ENCODE measurements around the gene APBA3.
A peak's percentile ranks its signal among the peaks of the same experiment; 100 is the strongest.

The APBA3 gene

DNA sequence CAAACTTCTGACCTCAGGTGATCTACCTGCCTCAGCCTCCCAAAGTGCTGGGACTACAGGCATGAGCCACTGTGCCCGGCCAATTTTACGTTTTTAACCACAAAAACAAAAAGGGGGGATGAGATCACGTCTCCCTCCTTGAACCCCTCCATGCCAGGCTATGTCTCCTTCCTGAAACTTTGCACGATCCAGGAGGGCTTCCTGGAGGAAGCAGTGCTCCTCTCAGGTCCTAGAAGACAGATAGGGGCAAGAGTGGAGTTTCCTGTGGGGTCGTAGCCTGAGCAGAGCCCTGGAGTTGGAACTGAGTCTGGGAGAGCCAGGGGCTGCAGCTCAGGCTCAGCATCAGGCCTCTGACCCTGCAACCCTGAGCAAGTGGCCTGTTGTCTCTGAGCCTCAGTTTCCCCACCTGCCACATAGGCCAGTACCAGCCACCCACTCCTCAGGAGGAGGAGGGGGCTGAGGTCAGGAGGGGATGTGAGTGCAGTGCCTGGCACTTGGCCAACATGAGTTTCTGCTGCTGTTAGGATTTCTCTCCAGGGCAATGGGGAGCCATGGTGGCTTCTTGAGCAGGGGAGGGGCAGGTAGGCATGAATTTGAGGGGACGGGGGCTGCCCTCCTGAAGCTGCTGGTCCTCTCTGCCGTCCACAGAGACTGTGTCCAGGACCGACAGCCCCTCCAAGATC lies 16.0 kb downstream of the APBA3 start:
- no peak for DNase-seq

DNA sequence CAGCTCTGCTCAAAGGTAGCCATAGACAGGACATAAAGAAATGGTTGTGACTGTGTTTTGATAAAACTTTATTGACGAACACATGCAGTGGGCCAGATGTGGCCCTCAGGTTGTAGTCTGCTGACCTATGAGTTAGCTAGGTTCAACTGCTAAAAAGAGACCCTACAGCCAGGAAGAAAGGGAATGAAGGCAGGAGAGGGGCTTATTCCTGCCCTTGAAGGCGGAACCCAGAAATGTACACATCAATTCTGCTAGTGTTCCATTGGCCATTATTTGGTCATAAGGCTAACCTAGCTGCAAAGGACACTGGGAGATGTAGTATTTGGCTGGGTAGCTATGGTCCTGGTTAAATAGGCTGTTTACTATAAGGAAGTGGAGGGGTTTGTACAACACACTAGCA lies 18.0 kb downstream of the APBA3 start:
- peak; percentile 65 for DNase-seq

DNA sequence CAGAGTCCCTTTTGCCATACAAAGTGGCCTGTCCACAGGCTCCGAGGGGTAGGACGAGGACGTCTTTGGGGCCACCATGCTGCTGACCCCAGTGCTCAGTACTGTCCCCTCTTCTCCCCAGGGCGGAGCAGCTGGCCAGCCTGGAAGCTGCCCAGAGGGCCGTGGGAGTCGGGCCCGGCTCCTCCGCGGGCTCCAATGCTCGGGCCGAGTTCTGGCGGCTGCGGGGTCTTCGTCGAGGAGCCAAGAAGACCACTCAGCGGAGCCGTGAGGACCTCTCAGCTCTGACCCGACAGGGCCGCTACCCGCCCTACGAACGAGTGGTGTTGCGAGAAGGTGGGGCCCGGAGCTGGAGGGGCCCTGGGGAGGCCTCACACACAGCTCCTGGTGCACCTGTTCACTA lies 21.1 kb downstream of the APBA3 start:
- no peak for DNase-seq

DNA sequence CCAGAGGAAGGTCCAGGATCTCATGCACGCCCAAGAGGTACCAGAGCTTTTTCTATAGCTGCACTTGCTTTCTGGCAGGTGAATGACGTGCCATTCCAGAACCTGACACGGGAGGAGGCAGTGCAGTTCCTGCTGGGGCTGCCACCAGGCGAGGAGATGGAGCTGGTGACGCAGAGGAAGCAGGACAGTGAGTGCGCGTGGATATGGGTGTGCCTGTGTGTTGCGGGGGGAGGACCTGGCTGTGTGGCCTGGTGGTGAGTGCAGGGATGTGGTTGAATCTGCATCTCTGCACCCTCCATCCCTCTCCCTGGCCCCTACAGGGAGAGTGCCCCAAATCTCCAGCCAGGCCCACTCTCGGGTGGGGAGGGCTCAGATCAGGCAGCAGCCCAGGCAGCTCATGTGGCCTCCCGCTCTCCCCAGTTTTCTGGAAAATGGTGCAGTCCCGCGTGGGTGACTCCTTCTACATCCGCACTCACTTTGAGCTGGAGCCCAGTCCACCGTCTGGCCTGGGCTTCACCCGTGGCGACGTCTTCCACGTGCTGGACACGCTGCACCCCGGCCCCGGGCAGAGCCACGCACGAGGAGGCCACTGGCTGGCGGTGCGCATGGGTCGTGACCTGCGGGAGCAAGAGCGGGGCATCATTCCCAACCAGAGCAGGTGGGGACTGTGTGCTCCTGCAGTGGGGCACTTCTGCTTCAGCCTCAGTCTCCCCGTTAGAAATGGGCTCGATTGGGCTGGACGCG lies 22.8 kb downstream of the APBA3 start:
- no peak for DNase-seq

DNA sequence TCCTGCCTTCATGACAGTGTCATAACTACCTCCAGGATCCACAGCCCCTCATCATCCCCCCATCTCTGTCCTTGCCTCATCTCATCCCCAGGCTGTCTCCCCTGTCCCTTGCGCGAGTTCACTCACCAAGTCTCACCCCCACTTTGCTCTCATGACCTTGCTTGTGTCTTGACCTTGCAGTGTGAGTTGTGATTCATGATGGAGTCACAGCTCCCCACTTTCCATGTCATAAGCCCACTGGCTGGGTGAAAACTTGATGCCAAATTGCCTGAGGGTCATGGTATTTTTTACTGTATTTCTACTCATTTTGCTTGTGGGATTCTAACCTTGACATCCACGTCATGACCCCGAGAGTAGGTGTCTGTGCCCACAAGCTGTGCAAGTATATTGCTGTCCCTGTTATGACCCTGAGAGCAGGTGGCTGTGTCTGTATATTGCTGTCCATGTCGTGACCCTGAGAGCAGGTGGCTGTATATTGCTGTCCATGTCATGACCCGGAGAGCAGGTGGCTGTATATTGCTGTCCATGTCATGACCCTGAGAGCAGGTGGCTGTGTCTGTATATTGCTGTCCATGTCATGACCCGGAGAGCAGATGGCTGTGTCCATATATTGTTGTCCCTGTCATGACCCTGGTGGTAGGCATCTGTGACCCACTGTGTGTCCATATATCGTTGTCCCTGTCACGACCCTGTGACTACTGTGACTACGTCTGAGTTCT lies 23.8 kb downstream of the APBA3 start:
- DNase-seq: no peak

DNA sequence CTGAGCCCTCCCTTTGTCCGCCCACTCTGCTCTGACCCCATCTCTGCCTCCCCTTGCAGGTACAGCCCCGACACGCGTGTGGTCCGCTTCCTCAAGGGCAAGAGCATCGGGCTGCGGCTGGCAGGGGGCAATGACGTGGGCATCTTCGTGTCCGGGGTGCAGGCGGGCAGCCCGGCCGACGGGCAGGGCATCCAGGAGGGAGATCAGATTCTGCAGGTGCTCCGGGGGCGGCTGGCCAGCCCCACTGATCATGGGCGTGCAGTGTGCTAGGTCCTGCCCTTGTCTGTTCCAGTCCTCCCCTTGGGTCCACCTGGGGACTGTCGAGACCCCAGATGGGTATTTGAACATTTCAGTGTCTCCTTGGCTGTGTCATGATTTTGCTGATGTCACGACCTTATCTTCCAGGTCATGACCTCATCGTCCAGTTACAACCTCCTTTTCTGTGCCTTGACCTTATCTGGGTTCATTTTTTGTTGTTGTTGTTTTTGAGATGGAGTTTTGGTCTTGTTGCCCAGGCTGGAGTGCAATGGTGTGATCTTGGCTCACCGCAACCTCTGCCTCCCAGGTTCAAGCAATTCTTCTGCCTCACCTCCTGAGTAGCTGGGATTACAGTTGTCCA lies 25.3 kb downstream of the APBA3 start:
- no peak for DNase-seq

DNA sequence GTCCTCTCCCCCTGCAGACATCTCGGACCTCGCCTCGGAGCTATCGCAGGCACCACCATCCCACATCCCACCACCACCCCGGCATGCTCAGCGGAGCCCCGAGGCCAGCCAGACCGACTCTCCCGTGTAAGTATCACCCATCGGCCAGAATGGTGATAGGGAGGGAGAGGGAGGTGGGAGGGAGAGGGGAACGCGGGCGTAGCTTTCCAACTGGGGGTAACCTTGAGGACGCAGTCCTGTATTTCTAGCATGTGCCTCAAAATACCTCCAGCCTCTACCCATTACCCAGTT lies 27.2 kb downstream of the APBA3 start:
- DNase-seq: no peak

DNA sequence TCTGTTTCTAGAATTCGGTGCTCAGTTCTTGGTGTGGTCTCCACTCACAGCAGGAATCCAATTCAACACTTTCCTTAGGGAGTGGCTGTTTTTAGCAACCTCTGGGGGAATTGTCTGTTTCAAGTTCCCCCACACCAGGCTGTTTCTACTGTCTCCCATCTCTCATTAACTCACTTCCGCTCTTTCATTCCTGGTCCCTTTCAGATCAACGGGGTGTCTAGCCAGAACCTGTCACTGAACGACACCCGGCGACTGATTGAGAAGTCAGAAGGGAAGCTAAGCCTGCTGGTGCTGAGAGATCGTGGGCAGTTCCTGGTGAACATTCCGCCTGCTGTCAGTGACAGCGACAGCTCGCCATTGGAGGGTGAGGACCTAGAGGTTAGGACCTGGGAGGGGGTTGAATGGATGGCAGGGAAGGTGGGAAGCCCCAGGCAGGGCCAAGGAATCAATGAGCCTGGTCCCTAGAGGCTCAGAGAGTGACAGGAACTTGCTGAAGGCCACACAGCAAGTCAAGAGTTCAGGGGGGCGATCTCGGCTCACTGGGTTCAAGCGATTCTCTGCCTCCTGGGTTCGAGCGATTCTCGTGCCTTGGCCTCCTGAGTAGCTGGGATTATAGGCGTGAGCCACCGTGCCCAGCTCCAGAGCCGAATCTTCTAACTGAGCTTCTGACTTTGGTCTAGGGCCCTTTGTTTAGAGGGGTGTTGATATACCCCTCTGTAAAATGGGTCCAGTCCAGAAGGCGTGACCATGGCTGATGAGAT lies 27.8 kb downstream of the APBA3 start:
- no peak for DNase-seq

DNA sequence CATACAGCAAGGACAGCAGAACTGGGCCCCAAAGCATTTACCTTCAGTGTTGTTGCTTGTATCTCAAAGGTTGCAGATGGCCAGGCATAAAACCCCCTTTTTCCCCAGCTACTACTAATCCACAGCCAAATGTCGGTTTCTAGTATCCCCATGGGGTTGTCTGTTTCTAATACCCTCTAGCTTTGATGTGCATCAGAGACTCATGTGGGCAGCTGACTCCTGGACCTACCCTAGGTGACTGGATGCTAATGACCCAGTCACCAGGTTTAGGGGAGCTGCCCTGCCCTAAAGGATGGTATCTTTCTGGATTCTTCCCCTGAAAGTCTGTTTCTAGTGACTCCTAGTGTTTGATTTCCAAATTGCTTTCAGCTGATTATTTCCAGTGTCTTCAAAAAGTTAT lies 29.4 kb downstream of the APBA3 start:
- no peak for DNase-seq

DNA sequence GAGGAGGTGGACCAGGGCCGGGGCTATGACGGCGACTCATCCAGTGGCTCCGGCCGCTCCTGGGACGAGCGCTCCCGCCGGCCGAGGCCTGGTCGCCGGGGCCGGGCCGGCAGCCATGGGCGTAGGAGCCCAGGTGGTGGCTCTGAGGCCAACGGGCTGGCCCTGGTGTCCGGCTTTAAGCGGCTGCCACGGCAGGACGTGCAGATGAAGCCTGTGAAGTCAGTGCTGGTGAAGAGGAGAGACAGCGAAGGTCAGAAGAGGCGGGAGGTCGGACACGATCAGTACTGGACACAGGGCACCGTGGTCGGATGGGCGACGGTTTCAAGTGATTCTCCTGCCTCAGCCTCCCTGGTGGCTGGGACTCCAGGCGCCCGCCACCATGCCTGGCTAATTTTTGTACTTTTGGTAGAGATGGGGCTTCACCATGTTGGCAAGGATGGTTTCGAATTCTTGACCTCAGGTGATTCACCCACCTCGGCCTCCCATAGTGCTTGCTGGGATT lies 31.0 kb downstream of the APBA3 start:
- DNase-seq: no peak

DNA sequence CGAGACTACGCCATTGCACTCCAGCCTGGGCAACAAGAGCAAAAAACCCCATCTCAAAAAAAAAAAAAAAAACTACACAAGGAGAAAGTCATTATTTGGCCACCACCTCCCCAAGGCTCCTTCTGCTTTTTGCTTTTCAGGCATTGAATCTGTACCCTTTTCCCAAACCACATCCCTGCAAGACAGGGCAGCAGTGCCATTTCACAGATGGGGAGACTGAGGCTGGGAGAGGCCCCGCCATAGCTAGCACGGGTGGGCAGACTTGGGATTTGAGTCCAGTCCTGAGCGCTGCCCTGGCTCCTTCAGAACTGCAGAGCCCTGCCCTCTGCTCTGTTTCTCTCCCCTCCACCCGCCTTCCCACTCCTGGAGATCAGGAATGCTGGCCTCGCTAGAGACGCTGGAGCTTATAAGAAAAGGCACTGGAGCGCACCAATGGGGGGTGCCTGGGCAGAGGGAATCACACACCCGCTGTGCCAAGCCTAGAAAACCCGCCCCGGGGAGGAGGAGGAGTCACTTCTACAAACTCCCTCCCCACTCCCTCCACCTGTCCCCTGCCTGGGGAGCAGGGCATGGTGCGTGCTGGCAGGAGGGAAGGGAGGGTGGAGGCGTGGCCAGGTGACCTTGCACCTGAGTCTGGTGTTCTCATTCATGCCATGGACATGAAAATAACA lies 35.7 kb downstream of the APBA3 start:
- DNase-seq: no peak

DNA sequence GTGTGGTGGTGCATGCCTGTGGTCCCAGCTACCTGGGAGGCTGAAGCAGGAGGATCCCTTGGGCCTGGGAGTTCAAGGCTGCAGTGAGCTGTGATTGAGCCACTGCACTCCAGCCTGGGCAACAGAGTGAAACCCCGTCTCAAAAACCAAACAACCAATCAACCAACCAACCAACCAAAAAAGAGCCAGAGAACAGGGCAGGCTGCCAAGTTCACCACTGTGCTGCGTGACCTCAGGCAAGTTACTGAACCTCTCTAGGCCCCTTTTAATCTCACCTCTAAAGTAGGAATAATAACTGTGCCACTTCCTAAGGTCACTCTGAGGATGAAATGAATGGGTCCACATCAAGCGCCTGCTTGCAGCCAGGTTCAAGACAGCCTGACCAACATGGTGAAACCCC lies 36.4 kb downstream of the APBA3 start:
- no peak for DNase-seq

DNA sequence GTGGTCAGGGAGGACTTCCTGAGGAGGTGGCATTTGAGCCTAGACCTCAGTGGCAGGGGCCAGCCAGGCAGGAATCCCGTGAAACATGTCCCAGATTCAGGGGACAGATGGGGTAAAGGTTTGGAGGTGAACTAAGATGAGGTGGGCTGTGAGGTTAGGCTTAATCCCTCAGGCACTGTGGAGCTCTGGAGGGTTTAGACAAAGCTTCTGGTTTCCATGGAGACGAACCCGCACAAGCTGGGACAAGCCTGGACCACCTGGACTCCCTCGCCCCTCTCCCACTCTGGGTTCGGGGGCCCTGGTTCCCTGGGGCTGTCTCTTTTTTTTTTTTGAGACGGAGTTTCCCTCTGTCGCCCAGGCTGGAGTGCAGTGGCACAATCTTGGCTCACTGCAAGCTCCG lies 37.6 kb downstream of the APBA3 start:
- no peak for DNase-seq

DNA sequence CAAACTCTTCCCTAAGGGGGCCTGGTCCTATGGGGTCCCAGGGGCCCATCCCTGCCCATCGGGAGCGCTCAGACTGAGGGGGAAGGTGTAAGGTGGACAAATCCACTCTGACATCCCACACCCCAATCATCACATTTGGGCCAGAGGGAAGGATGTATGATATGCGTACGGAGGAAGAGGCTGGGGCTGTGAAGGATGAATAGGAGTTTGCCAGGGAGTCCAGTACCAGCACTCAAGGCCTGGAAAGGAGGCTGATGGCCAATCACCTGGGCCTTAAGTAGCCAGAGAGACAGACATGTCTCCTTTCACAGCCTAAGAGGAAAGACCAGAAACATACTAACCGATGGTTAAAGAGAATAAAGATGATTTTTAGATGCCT lies 38.4 kb downstream of the APBA3 start:
- no peak for DNase-seq

DNA sequence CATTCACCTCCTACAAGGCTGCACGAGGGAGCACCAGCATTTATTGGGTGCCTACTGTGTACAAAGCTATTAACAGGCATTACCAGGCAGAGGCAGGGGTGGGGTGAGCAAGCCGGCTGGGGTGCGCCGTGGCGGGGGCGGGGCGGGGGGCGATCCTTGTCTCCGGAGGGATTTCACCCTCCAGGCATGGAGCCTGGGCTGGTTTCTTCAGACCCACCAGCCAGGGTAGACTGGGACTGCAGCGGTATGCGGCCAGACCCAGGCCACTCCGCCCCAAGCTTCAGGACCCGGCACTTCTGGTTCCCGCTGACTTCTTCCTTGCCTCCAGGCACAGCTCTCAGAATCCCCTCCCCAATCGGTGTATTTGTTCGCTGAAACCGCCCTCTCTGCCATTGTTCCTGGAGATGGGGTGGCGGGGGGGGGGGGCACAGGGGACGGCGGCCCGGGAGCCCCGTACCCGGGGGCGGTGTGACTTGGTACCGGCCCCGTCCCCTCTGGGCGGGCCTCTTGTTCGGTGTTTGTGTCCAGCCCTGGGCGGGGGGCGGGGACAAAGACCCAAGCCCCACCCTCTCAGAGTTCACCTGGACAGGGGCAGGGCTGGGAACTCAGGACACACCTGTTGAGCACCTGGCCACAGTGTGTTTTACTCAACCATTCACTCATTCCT lies 38.9 kb downstream of the APBA3 start:
- DNase-seq: no peak

DNA sequence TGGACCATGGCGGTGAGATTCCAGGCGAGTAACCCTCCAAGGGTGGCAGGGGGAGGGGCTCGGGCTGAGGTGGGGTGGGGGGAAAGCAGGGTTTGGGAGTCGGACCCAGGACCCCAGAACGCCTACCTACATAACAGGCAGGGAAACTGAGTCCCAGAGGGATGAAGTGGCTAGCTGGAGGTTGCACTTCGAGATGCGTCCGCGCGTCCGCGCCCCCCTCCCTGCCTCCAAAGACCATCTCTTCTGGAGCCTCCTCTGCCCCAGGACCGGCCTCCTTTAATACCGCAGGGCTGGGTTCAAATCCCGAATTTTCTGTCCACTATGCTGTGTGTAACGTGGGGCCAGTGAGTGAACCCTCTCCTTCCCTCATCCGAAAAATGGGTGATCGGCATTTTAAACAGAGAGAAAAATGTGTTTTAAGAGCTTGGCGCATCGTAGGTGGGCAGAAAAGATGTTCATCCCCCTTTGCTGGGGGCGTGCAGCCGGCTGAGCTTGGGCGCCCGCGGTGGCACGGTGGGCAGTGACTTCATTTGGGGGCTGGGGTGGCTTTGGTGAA lies 39.5 kb downstream of the APBA3 start:
- no peak for DNase-seq

DNA sequence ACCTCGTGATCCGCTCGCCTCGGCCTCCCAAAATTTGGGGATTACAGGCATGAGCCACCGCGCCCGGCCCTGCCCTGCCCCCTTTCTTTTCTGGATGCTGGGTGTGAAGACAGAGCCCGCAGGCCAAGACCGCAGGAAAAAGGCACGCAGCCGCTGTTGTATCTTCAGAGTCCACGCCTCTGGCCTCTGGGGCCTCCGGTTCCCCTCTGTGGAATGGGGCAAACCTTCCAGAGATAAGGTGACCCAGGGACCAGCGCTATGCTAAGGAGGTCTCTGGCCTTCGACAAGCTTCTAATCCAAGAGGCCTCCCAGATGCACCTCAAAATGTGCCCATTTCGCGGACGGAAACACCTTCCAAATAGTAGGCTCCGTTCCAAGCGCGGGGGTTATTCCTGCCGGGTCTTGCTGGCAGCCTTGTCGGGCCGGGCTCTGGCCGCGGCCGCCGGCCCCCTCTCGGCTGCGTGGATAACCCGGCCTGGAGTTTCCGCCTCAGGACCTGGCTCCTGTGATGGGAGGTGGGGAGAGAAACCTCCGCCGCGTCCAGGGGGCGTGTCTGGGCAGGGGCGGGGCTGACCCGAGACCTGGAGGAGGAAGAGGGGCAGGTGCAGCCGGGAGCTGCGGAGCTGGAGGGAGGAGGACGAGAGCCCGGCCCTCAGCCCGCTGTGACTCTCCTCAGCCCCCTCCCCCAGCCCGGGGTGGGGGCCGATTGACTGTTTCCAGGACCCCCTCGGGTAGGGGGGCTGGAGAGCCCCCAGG lies 40.2 kb downstream of the APBA3 start:
- peak; percentile 87 for DNase-seq

DNA sequence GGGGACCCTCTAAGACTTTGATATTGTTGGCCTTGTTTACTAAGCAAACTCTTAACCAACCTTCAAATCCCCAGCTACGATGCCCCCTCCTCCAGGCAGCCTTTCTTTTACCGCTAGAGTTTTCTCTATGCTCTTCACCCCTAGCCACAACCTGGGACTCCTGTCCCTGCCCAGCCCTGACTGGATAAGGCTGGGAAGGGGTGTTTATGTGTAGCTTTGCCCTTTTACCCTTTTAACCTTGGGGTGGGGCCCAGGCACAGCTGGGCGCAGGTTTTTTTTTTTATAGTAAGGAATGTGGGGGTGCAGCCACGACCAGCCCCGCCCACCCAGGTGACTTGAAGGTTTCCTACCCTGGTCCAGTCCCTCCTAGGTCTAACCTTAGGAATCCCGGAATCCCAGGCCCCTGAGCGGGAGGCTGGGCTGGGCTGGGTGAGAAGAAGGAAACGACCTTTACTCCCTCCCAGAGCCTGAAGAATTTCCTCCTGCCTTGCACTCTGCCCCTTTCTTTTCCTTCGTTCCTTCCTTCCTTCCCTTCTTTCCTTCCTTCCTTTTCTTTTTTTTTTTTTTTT lies 41.1 kb downstream of the APBA3 start:
- no peak for DNase-seq

DNA sequence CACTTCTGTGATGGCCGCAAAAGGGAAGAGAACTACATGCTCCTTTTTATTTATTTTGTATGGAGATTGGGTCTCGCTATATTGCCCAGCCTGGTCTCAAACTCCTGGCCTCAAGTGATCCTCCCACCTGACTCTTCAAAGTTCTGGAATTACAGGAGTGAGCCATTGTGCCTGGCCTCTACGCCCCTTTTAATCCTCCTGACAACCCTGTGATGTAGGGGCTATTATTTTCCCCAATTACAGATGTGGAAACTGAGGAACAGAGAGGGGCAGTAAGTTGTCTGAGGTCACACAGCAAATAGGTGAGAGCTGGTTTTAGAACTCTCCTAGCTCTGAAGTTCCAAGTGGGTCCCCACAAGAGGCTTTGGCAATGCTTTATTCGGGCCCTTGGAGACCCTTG lies 41.6 kb downstream of the APBA3 start:
- no peak for DNase-seq

DNA sequence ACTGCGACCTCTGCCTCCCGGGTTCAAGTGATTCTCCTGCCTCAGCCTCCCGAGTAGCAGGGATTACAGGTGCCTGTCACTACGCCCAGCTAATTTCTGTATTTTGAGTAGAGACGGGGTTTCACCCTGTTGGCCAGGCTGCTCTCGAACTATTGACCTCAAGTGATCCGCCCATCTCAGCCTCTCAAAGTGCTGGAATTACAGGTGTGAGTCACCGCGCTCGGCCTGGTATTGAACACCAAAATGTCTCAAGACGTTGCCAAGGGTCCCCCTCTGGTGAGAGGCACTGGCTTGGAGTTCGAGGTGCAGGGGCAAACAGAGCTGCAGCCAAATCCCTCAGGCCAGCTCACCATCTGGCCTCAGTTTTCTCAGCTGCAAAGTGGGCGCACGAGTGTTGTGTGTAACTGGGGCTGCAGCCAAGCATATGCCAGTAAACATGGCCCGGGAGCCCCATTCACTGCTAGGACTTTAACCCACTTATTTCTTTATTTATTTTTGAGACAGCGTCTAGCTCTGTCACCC lies 45.3 kb downstream of the APBA3 start:
- no peak for DNase-seq
